Stimulated activated CD4-positive, alpha-beta T cell treated with anti-CD3 and anti-CD28 coated beads, TNF-alpha, amount 100 ng/mL, for 24 hours (primary cell): Measurements from ENCODE around the gene IRX4.

Source experiments
- DNase-seq, 3 experiments: peaks; one replicate each; pipeline ENCODE4 v3.0.0-alpha.2; 2020; ENCODE audit warnings: low read depth in 3 of 3

Gene IRX4

GRCh38 chr5:1891391-1891790 lies 8.7 kb upstream of the IRX4 start:
- DNase-seq, result no peak

GRCh38 chr5:1890296-1890695 lies 7.6 kb upstream of the IRX4 start:
- no peak for DNase-seq

- DNase-seq, result no peak
Measured at GRCh38 chr5:1889321-1890065, 6.8 kb upstream of the IRX4 start.

DNA sequence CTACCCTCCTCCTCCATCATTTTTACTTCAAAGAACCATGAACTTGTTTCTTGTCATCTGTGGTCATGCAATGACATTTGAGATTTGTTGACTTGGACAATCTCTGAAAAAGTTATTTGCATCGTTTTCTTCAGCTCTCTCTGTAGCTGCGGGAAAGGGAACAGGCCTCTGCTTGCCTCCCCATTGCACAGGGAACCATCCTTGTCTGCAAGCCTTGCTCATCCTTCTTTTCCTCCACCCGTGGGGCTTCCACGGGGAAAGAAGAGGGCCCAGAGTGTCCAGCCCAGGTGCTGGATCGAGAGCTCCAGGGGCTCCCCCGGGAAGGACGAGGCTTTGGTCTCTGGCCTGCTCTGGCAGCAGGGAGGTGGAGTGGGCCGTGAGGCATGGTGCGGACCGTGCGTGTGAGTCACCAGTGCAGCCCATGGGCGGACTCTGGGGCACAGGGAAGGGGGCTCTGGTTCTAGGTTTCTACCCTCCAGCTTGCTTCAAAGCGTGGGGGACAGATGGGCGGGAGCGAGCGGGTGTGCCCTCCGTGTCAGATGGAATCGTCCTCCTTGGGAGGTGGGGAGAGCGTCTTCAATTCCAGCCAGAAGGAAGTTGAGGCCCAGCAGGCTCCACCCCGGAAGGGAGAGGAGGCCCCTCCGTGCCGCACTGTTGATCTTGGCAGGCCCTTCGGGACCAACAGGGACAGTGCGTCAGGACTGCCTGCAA lies 6.0 kb upstream of the IRX4 start:
- no peak for DNase-seq

DNA sequence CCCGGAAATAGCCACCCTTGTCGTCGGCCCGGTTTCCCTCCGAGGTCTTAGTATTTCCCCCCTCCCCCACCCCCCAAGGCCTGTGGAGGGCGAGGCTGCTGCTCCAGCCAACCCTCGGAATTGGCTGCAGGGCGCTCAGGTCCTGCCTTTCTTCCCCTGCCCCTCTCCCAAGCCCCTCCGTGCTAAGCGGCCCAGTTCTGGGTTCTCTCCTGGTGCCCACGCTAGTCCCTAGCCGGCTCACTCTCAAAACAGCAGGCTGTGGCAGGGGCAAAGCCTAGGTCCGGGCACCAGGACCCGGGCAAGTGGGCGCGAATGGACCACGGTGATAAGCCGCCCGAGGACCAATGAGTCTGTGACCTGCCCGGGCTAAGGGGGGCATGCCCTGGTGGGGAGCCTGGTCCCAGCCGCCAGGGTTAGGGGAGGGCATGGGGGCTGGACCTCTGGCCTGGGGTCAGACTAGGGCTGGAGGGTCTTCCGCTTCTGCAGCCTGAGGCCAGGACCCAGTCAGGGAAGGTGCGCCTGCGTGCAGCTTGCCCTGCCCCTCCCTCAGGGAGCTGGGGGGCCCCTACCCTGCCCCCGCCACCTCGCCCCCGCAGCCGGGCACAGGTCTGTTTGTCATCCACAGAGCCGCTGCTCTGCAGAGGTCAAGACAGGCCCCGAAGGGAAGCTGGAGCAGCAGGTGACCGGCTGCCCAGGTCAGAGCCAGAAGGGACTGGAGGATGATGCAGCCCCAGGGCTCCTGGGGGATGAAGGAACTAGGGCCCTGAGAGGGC lies 5.0 kb upstream of the IRX4 start:
- no peak for DNase-seq

DNA sequence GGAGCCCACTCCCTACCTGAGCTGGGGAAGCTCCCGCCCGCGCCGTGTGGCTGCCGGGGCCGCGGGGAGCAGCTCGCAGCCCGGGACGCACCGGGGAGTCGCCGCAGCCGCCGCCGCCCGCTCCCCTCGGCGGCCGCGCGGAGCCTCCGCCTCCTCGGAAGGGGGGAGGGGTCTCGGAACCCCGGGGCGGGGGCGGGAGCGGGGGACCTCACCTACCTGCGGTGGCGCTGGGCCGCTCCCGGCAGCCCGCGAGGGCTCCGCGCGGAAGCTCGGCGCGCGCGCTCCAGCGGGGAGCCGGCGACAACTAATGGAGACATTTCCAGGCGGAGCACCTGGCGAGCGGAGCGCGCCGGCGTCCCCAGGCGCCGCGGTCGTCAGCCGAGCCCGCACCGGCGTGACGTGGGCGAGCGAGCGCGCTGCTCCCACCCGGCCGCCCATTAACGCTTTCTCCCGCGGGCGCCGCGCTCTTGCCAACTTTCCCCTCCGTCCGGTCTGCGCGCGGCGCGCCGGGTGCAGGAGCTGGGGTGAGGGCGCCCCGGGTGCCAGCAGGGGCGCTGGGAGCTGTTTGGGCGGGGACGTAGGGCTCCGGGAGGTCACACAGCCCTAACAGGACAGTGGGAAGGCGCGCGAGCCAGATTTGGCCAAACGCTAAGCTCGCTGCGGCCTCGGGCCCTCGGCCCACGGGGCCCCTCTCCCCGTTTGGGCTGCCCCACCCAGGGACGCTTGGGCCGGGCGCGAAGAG lies 4.3 kb upstream of the IRX4 start:
- no peak for DNase-seq

DNA sequence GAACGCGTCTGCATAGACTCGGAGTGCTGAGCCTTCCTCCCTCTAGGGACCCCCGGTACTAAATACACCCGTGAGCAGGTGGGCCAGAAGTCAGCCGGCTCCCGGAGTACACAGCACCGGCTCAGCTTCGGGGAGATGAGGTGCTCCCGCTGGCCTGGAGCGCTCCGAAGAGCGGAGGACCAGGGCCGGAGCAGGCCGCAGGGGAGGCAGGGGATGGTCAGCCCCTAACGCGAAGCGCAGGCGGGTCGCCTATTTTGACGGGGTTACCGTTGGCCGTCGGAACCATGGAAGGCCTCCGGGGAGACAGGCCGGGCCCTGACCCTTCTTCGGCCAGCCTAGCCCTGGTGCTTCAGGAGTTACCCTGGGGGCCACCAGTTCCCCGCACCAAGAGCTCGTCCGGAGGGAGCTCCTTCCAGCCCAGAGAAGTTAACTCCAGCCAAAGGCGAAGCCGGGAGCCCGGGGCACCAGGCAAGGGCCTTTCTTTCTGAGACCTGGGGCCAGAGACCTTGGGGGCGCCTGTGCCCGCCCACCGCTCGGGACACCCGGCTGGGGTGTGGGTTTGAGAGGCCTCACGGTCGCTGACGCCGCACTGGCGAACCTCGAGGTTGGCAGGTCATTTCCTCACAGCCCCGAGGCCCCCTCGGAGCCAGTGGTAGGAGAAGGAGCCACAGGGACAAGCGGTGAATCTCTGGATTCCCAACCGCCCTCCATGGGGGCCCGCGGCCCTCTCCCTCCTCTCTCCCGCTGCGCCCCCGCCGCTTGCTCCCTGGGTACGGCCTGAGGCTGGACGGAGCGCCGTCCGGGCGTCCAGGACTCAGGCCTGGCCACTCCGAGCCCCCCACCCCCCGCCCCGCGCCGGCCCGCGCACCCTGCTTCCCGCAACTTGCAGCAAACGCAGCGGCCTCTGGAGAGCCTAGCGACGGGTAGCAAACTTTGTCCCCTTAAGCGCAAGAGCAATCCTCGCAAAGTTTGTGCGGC lies 3.4 kb upstream of the IRX4 start:
- no peak for DNase-seq

DNA sequence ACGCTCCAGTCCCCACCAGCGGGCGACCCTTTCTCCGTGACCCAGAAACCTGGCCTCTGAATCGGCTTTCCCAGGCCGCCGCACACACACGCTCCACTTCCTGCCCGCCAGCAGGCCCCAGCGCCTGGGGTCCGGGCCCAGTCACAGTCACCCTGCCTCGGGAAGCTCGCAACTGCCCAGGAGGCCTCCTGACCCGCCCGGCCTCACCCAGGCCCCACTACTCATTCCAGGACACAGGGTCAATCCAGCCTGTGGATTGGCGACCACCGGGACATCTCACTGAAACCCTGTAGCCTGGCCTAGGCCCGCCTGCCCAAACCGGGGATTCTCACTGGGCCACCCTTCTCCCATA lies 2.7 kb upstream of the IRX4 start:
- DNase-seq, result no peak

- no peak for DNase-seq
Measured at GRCh38 chr5:1884678-1885403, 2.1 kb upstream of the IRX4 start.

- DNase-seq, result no peak
Measured at GRCh38 chr5:1883925-1884677, 1.4 kb upstream of the IRX4 start.

- no peak for DNase-seq
Measured at GRCh38 chr5:1883120-1883924, 597 bp upstream of the IRX4 start.

DNA sequence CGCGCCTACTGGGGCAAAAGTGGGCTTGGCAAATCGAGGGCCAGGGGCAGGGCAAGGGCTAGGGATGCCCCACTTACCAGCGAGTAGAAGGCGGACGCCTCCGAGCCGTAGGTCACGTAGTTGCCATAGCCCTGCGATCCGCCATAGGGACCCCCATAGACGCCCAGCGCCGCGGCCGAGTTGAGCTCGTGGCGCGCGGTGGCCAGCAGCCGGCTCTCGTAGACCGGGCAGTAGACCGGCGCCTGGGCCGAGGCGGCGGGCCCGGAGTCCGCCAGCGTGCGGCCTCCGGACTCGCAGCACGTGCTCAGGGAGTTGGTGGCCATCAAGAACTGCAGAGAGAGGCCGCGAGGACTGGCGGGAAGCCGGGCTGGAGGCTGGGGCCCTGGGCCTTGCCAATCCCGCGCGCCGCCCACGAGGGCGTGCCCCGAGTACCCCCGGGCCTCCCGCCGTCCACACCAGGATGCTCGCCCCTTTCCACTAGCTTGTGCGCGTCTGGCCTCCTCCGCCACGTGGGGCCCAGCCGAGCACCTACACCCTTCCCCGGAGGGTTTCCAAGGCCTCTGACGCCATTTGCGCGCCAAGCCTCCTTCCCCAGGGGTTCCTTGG lies 891 bp downstream of the IRX4 start:
- DNase-seq, result no peak

- DNase-seq, result no peak
Measured at GRCh38 chr5:1881098-1881572, 1.6 kb downstream of the IRX4 start.

- DNase-seq, result no peak
Measured at GRCh38 chr5:1880377-1881025, 2.2 kb downstream of the IRX4 start.

DNA sequence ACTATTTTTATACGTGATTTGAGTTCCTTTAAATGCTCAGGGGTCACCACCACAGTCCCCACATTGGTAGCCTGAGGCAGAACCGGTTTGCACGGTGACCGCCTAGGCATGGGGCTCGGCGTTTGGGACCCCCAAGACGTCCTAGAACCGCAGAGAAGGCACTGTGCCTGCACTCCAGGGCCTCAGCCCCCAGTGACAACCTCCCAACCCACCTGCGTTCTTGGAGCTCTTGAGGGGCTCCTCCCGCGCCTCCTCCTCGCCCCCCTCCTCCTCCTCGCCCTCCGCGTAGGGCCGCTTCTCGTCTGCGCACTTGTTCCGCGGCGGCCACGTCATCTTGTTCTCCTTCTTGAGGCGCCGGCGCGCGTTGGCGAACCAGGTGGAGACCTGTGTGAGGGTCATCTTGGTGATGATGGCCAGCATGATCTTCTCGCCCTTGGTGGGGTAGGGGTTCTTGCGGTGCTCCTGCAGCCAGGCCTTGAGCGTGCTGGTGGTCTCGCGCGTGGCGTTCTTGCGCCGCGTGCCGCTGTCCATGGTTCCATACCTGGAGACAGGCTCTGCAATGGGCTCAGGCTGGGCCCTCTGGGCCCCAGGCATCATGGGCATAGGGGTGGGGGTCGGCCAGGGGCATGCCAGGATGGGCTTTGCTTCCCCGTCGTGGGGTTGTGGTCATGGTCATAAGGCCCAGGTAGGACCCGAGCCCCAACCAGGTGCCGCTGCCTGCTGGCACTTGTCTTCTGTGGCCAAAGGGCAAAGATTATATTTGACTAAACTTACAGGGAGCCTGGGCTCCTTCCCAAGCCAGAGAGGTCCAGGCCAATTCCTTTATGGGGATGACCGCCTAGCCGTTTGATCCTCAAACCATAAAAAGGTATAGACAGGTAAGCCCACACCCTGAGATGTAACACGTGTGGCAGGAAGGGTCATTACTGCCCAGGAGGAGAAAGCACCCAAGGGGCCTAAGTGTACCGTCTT lies 3.1 kb downstream of the IRX4 start:
- no peak for DNase-seq
